ENCODE results near the gene HDAC6.

DNA sequence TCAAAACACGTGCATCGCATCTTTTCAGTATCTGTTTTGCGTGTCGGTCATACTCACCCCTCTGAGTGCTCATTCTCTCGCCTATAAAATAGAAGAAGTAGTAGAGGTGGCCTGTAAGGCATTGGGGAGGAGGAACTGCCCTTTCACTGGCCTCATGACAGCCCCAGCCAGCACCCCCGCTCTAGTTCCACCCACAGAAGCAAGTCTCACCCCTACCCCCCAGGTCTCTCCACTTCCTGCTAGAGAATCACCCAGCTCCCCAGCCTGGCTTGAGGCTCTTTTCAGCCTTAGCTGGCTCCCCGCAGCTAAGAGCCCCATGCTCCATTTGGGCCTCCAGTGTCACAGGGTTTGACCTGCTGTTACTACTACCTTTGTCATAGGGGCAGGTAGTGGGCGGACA, 11.8 kb downstream of the HDAC6 start:
- TF ChIP-seq POLR2A (IDR thresholded peaks at IDR 0.05) = no peak
- TF ChIP-seq, protein P1, sequence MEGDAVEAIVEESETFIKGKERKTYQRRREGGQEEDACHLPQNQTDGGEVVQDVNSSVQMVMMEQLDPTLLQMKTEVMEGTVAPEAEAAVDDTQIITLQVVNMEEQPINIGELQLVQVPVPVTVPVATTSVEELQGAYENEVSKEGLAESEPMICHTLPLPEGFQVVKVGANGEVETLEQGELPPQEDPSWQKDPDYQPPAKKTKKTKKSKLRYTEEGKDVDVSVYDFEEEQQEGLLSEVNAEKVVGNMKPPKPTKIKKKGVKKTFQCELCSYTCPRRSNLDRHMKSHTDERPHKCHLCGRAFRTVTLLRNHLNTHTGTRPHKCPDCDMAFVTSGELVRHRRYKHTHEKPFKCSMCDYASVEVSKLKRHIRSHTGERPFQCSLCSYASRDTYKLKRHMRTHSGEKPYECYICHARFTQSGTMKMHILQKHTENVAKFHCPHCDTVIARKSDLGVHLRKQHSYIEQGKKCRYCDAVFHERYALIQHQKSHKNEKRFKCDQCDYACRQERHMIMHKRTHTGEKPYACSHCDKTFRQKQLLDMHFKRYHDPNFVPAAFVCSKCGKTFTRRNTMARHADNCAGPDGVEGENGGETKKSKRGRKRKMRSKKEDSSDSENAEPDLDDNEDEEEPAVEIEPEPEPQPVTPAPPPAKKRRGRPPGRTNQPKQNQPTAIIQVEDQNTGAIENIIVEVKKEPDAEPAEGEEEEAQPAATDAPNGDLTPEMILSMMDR (IDR thresholded peaks at IDR 0.05) = no peak

All from adrenal gland (tissue), 5 donors.